Astrocyte (in vitro differentiated cells and primary cell): ENCODE measurements around the gene SH3BP5. TPM values are rescaled to one million over a fixed set of nuclear protein-coding genes. Genes with fewer than 3 reads are reported as not detected.

Experiments used
- DNase-seq: peaks from one replicate; pipeline ENCODE4 v3.0.0-alpha.2; 2010; ENCODE audit warnings: low read depth
- FAIRE-seq: peaks from 2 replicates; lab custom pipeline; 2011; peaks lifted over from hg19 to GRCh38; lab: Jason Lieb, UNC
- H2AFZ ChIP-seq: 2 replicates; pipeline ENCODE4 v1.6.0; 2012; ENCODE audit warnings: low read depth, low read length, inconsistent platforms
- H3K27ac ChIP-seq: 2 replicates; pipeline ENCODE4 v1.5.1; 2011; ENCODE audit warnings: low read depth, low read length, inconsistent platforms
- H3K27me3 ChIP-seq: 2 replicates; pipeline ENCODE4 v1.6.0; 2011; ENCODE audit warnings: low read length, inconsistent platforms; ENCODE audit not compliant: insufficient read depth
- H3K36me3 ChIP-seq: 2 replicates; pipeline ENCODE4 v1.5.1; 2011; ENCODE audit warnings: low read length, inconsistent platforms; ENCODE audit not compliant: insufficient read depth
- H3K4me1 ChIP-seq: 2 replicates; pipeline ENCODE4 v1.5.1; 2011; ENCODE audit warnings: low read length, inconsistent platforms; ENCODE audit not compliant: insufficient read depth
- H3K4me2 ChIP-seq: 2 replicates; pipeline ENCODE4 v1.6.0; 2012; ENCODE audit warnings: low read length, inconsistent platforms
- H3K4me3 ChIP-seq: 2 replicates; pipeline ENCODE4 v1.5.1; 2011; ENCODE audit warnings: low read depth, mild to moderate bottlenecking, low read length, inconsistent platforms; ENCODE audit not compliant: insufficient read depth
- H3K79me2 ChIP-seq: 2 replicates; pipeline ENCODE4 v1.6.0; 2012; ENCODE audit warnings: mild to moderate bottlenecking, low read length, inconsistent platforms; ENCODE audit not compliant: insufficient read depth
- H3K9ac ChIP-seq: 2 replicates; pipeline ENCODE4 v1.6.0; 2012; ENCODE audit warnings: mild to moderate bottlenecking, low read length, inconsistent platforms
- H3K9me3 ChIP-seq: 2 replicates; pipeline ENCODE4 v1.5.1; 2012; ENCODE audit warnings: low read depth, mild to moderate bottlenecking, low read length, inconsistent platforms; ENCODE audit not compliant: insufficient read depth
- H4K20me1 ChIP-seq: 2 replicates; pipeline ENCODE4 v1.6.0; 2012; ENCODE audit warnings: low read length, inconsistent platforms; ENCODE audit not compliant: insufficient read depth
- H3K27ac Mint-ChIP-seq: one replicate; pipeline ENCODE4 v1.8.0; 2021; ENCODE audit warnings: mild to moderate bottlenecking, mixed read lengths; ENCODE audit not compliant: unreplicated experiment
- H3K27me3 Mint-ChIP-seq: one replicate; pipeline ENCODE4 v1.8.0; 2021; ENCODE audit warnings: low read depth, mixed read lengths; ENCODE audit not compliant: unreplicated experiment
- H3K36me3 Mint-ChIP-seq: one replicate; pipeline ENCODE4 v1.8.0; 2021; ENCODE audit warnings: low read depth, mixed read lengths; ENCODE audit not compliant: unreplicated experiment
- H3K4me1 Mint-ChIP-seq: one replicate; pipeline ENCODE4 v1.8.0; 2021; ENCODE audit warnings: low read depth, mixed read lengths; ENCODE audit not compliant: unreplicated experiment
- H3K4me3 Mint-ChIP-seq: one replicate; pipeline ENCODE4 v1.8.0; 2021; ENCODE audit warnings: mild to moderate bottlenecking, moderate library complexity, mixed read lengths; ENCODE audit not compliant: unreplicated experiment
- H3K9me3 Mint-ChIP-seq: one replicate; pipeline ENCODE4 v1.8.0; 2021; ENCODE audit warnings: mild to moderate bottlenecking, mixed read lengths; ENCODE audit not compliant: unreplicated experiment
- EZH2 ChIP-seq: IDR thresholded peaks from 2 replicates; pipeline ENCODE4 v1.6.1; 2012; ENCODE audit warnings: mild to moderate bottlenecking, low read length, inconsistent platforms; ENCODE audit not compliant: insufficient read depth
- total RNA-seq: library from RNA; stranded (reverse); gene quantifications from 2 replicates; pipeline ENCODE4 v1.2.1, GENCODE V29; 2021
- TF ChIP-seq, protein P1 (sequence below): IDR thresholded peaks from 2 replicates; pipeline ENCODE4 v1.5.1; 2011; ENCODE audit warnings: low read depth, mild to moderate bottlenecking, inconsistent platforms, low read length, moderate library complexity; ENCODE audit not compliant: insufficient read depth

Gene SH3BP5
- total RNA-seq, 1 donor from 2014 or later: 25.2 TPM

DNA sequence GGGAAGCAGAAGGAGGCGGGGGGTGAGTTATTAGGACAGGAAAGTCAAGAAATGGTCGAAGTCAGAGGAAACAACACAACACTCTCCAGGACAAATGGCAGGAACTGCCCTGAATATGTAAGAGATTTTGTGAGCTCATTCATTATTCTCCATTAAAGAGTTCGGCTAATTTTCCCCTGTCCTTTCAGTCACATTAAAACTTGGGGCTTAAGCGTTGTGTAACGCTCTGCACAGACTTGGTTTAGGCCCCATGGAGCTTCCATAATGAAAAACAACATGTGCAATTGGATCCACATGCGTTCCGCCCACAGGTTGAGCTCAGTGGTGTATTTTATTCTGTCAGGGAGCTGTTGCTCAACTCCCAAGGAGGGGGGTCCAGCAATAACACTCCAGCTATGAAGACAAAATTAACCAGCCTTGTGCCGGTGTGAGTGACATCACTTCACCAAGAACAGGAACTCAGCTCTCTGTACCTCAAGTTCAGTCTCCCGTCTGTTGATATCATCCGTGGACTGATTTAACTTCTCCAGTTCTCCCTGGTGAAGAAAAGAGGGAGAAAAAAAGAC lies 2.3 kb downstream of the SH3BP5 start:
- peak overlapping the region; percentile 12 for H3K27ac ChIP-seq
- peak overlapping the region; percentile 9 for H3K4me3 ChIP-seq
- peaks cover 29% of the 10 kb centered on the region for H3K4me1 Mint-ChIP-seq
- no peak overlapping the region for H2AFZ ChIP-seq
- no peaks in the 10 kb centered on the region for H3K9me3 Mint-ChIP-seq
- peak; percentile 80 for DNase-seq
- H3K27me3 ChIP-seq: no peaks in the 10 kb centered on the region
- FAIRE-seq: no peak
- H3K36me3 ChIP-seq: no peaks in the 10 kb centered on the region
- H3K9ac ChIP-seq: peak overlapping the region; percentile 90
- H3K4me1 ChIP-seq: peaks cover 26% of the 10 kb centered on the region
- peak overlapping the region; percentile 31 for H3K4me3 Mint-ChIP-seq
- H3K36me3 Mint-ChIP-seq: peaks cover 4% of the 10 kb centered on the region
- peaks cover 49% of the 10 kb centered on the region for H3K79me2 ChIP-seq
- no peaks in the 10 kb centered on the region for H3K9me3 ChIP-seq
- H4K20me1 ChIP-seq: peaks cover 5% of the 10 kb centered on the region
- no peak overlapping the region for H3K27ac Mint-ChIP-seq
- TF ChIP-seq EZH2: no peak
- TF ChIP-seq, protein P1, sequence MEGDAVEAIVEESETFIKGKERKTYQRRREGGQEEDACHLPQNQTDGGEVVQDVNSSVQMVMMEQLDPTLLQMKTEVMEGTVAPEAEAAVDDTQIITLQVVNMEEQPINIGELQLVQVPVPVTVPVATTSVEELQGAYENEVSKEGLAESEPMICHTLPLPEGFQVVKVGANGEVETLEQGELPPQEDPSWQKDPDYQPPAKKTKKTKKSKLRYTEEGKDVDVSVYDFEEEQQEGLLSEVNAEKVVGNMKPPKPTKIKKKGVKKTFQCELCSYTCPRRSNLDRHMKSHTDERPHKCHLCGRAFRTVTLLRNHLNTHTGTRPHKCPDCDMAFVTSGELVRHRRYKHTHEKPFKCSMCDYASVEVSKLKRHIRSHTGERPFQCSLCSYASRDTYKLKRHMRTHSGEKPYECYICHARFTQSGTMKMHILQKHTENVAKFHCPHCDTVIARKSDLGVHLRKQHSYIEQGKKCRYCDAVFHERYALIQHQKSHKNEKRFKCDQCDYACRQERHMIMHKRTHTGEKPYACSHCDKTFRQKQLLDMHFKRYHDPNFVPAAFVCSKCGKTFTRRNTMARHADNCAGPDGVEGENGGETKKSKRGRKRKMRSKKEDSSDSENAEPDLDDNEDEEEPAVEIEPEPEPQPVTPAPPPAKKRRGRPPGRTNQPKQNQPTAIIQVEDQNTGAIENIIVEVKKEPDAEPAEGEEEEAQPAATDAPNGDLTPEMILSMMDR: no peak
- H3K4me2 ChIP-seq: peak overlapping the region; percentile 92
- H3K27me3 Mint-ChIP-seq: no peaks in the 10 kb centered on the region

DNA sequence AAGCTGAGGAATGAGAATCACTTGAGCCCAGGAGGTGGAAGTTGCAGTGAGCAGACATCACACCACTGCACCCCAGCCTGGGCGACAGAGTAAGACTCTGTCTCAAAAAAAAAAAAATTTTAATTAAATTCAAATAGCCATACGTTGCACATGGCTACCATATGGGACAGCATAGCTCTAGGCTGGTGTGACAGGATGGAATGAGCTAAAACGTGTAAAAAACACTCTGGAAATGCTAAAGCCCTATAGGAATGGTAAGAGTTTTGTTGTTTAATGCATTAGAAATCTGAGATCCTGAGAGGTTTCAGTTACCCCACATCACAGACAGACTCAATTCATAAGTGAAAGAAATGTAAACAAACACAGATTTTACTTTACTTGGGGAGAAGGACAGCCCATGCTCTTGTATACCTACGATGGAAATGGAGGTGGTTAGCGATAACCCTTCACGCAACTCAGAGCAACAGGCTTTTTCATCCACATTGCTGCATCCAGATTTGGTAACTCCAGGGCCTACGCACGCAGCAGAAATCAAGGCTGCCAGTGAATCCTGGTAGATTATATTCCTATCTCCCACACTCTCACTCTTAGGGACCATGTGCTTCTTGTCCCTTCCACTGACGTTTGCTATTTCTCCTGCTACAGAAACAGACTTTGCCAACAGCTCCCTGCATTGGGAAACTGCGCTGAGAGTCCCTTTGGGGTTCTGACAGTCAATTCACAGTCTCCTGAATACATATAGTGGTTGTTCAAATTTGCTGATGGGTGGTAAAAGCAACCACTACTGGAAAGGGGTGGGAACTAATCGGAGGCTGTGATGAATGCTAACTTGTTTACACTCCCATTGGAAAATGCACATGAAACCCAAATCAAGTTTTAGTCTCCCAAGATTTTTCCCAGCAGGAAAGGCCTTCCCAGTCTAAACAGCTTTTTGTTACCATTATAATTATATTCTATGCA lies 3.1 kb downstream of the SH3BP5 start:
- H3K27me3 Mint-ChIP-seq: no peaks in the 10 kb centered on the region
- peaks cover 5% of the 10 kb centered on the region for H4K20me1 ChIP-seq
- no peaks in the 10 kb centered on the region for H3K27me3 ChIP-seq
- no peaks in the 10 kb centered on the region for H3K9me3 Mint-ChIP-seq
- H3K79me2 ChIP-seq: peaks cover 51% of the 10 kb centered on the region
- no peak overlapping the region for H3K27ac ChIP-seq
- peak overlapping the region; percentile 28 for H3K27ac Mint-ChIP-seq
- peaks cover 4% of the 10 kb centered on the region for H3K36me3 Mint-ChIP-seq
- H2AFZ ChIP-seq: no peak overlapping the region
- no peaks in the 10 kb centered on the region for H3K9me3 ChIP-seq
- no peaks in the 10 kb centered on the region for H3K36me3 ChIP-seq
- H3K4me2 ChIP-seq: peak overlapping the region; percentile 92
- H3K9ac ChIP-seq: no peak overlapping the region
- peaks cover 37% of the 10 kb centered on the region for H3K4me1 Mint-ChIP-seq
- H3K4me3 ChIP-seq: no peak overlapping the region
- no peak for TF ChIP-seq EZH2
- TF ChIP-seq, protein P1: no peak
- DNase-seq (no peak), FAIRE-seq (no peak)
- H3K4me1 ChIP-seq: peaks cover 34% of the 10 kb centered on the region
- no peak overlapping the region for H3K4me3 Mint-ChIP-seq
